ENCODE results near the gene GATAD2A. TPM values are rescaled to one million over a fixed set of nuclear protein-coding genes. Genes with fewer than 3 reads are reported as not detected.

The GATAD2A gene
- total and polyA plus RNA-seq, 9 of the 15 experiments (the other 6 are each of a cell fraction or from before 2014, with no cell fraction given): 2.4 to 226 (median 44.2) TPM

DNA sequence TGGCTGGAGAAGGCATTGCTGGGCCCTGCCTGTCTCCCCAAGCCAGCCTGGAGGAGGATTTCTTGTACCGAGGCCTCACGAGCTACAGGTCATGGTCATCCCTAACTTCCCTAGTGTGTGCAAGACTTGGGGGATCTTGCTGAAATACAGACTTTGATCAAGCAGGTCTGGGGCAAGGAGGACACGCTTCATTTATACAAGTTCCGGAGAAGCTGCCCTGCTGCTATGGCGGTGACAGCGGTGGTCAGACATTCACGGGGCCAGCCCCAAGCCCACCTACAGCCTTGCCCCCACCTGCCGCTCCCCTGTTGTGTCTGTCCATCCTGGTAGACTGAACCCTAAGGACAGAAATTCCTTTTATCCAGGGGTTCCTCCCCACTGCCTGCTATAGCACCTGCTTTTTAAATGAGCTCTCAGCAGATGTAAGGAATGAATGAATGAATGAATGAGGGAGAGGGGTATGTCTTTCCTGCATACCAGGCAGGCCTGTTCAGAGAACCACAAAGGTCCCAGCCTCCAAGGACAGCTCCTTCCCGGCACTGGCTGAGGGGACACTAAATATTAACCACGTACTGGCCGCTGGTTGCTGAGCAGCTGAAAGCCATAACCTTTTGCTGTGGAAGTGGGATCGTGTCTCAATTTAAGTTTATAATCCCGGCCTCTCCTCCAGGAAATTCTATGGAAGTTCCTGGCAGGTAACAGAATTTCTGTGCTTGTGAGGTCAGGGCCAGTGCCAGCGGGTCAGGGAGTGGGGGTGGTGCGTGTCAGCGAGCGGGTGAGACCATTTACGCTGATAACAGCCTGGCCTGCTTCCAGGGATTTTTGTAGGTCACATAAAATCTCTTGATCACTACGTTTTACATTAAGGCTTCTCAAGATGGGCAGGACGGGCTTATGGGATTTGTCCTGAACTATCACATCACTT lies 82.7 kb downstream of the GATAD2A start (continued):
- TF ChIP-seq, protein P1, sequence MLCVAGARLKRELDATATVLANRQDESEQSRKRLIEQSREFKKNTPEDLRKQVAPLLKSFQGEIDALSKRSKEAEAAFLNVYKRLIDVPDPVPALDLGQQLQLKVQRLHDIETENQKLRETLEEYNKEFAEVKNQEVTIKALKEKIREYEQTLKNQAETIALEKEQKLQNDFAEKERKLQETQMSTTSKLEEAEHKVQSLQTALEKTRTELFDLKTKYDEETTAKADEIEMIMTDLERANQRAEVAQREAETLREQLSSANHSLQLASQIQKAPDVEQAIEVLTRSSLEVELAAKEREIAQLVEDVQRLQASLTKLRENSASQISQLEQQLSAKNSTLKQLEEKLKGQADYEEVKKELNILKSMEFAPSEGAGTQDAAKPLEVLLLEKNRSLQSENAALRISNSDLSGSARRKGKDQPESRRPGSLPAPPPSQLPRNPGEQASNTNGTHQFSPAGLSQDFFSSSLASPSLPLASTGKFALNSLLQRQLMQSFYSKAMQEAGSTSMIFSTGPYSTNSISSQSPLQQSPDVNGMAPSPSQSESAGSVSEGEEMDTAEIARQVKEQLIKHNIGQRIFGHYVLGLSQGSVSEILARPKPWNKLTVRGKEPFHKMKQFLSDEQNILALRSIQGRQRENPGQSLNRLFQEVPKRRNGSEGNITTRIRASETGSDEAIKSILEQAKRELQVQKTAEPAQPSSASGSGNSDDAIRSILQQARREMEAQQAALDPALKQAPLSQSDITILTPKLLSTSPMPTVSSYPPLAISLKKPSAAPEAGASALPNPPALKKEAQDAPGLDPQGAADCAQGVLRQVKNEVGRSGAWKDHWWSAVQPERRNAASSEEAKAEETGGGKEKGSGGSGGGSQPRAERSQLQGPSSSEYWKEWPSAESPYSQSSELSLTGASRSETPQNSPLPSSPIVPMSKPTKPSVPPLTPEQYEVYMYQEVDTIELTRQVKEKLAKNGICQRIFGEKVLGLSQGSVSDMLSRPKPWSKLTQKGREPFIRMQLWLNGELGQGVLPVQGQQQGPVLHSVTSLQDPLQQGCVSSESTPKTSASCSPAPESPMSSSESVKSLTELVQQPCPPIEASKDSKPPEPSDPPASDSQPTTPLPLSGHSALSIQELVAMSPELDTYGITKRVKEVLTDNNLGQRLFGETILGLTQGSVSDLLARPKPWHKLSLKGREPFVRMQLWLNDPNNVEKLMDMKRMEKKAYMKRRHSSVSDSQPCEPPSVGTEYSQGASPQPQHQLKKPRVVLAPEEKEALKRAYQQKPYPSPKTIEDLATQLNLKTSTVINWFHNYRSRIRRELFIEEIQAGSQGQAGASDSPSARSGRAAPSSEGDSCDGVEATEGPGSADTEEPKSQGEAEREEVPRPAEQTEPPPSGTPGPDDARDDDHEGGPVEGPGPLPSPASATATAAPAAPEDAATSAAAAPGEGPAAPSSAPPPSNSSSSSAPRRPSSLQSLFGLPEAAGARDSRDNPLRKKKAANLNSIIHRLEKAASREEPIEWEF (CRISPR knock-in tag; IDR thresholded peaks at IDR 0.05): no peak
- TF ChIP-seq, protein P2, sequence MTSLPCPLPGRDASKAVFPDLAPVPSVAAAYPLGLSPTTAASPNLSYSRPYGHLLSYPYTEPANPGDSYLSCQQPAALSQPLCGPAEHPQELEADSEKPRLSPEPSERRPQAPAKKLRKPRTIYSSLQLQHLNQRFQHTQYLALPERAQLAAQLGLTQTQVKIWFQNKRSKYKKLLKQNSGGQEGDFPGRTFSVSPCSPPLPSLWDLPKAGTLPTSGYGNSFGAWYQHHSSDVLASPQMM (CRISPR knock-in tag; IDR thresholded peaks at IDR 0.05): no peak
- TF ChIP-seq, protein P3, sequence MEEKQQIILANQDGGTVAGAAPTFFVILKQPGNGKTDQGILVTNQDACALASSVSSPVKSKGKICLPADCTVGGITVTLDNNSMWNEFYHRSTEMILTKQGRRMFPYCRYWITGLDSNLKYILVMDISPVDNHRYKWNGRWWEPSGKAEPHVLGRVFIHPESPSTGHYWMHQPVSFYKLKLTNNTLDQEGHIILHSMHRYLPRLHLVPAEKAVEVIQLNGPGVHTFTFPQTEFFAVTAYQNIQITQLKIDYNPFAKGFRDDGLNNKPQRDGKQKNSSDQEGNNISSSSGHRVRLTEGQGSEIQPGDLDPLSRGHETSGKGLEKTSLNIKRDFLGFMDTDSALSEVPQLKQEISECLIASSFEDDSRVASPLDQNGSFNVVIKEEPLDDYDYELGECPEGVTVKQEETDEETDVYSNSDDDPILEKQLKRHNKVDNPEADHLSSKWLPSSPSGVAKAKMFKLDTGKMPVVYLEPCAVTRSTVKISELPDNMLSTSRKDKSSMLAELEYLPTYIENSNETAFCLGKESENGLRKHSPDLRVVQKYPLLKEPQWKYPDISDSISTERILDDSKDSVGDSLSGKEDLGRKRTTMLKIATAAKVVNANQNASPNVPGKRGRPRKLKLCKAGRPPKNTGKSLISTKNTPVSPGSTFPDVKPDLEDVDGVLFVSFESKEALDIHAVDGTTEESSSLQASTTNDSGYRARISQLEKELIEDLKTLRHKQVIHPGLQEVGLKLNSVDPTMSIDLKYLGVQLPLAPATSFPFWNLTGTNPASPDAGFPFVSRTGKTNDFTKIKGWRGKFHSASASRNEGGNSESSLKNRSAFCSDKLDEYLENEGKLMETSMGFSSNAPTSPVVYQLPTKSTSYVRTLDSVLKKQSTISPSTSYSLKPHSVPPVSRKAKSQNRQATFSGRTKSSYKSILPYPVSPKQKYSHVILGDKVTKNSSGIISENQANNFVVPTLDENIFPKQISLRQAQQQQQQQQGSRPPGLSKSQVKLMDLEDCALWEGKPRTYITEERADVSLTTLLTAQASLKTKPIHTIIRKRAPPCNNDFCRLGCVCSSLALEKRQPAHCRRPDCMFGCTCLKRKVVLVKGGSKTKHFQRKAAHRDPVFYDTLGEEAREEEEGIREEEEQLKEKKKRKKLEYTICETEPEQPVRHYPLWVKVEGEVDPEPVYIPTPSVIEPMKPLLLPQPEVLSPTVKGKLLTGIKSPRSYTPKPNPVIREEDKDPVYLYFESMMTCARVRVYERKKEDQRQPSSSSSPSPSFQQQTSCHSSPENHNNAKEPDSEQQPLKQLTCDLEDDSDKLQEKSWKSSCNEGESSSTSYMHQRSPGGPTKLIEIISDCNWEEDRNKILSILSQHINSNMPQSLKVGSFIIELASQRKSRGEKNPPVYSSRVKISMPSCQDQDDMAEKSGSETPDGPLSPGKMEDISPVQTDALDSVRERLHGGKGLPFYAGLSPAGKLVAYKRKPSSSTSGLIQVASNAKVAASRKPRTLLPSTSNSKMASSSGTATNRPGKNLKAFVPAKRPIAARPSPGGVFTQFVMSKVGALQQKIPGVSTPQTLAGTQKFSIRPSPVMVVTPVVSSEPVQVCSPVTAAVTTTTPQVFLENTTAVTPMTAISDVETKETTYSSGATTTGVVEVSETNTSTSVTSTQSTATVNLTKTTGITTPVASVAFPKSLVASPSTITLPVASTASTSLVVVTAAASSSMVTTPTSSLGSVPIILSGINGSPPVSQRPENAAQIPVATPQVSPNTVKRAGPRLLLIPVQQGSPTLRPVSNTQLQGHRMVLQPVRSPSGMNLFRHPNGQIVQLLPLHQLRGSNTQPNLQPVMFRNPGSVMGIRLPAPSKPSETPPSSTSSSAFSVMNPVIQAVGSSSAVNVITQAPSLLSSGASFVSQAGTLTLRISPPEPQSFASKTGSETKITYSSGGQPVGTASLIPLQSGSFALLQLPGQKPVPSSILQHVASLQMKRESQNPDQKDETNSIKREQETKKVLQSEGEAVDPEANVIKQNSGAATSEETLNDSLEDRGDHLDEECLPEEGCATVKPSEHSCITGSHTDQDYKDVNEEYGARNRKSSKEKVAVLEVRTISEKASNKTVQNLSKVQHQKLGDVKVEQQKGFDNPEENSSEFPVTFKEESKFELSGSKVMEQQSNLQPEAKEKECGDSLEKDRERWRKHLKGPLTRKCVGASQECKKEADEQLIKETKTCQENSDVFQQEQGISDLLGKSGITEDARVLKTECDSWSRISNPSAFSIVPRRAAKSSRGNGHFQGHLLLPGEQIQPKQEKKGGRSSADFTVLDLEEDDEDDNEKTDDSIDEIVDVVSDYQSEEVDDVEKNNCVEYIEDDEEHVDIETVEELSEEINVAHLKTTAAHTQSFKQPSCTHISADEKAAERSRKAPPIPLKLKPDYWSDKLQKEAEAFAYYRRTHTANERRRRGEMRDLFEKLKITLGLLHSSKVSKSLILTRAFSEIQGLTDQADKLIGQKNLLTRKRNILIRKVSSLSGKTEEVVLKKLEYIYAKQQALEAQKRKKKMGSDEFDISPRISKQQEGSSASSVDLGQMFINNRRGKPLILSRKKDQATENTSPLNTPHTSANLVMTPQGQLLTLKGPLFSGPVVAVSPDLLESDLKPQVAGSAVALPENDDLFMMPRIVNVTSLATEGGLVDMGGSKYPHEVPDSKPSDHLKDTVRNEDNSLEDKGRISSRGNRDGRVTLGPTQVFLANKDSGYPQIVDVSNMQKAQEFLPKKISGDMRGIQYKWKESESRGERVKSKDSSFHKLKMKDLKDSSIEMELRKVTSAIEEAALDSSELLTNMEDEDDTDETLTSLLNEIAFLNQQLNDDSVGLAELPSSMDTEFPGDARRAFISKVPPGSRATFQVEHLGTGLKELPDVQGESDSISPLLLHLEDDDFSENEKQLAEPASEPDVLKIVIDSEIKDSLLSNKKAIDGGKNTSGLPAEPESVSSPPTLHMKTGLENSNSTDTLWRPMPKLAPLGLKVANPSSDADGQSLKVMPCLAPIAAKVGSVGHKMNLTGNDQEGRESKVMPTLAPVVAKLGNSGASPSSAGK (IDR thresholded peaks at IDR 0.05): no peak
- no peak for TF ChIP-seq ARID2 (IDR thresholded peaks at IDR 0.05)
- no peak for TF ChIP-seq NCOA6 (IDR thresholded peaks at IDR 0.05)
- no peak for TF ChIP-seq PRMT5 (CRISPR knock-in tag; IDR thresholded peaks at IDR 0.05)
